HG02840 (cell line): Measurements from ENCODE around the gene GDE1.

Experiments
- ATAC-seq: cut with Tn5 transposase; IDR thresholded peaks from one replicate; pipeline ENCODE4 v1.9.1; 2021; ENCODE audit warnings: mild to moderate bottlenecking, moderate library complexity, moderate number of reproducible peaks; ENCODE audit not compliant: unreplicated experiment, low FRiP score

The GDE1 gene

GRCh38 chr16:19497176-19497575, 24.7 kb downstream of the GDE1 start:
- no peak for ATAC-seq

GRCh38 chr16:19490619-19491018, 31.3 kb downstream of the GDE1 start:
- no peak for ATAC-seq

GRCh38 chr16:19488213-19488640, 33.7 kb downstream of the GDE1 start:
- ATAC-seq, result no peak

- ATAC-seq, result no peak
Measured at GRCh38 chr16:19486750-19487325, 35.1 kb downstream of the GDE1 start.

- no peak for ATAC-seq
Measured at GRCh38 chr16:19486051-19486450, 35.8 kb downstream of the GDE1 start.

- ATAC-seq, result no peak
Measured at GRCh38 chr16:19485611-19486010, 36.3 kb downstream of the GDE1 start.

GRCh38 chr16:19484096-19484495, 37.8 kb downstream of the GDE1 start:
- ATAC-seq, result no peak

- no peak for ATAC-seq
Measured at GRCh38 chr16:19482291-19482690, 39.6 kb downstream of the GDE1 start.

GRCh38 chr16:19481769-19482168, 40.1 kb downstream of the GDE1 start:
- no peak for ATAC-seq

GRCh38 chr16:19481296-19481695, 40.6 kb downstream of the GDE1 start:
- ATAC-seq, result no peak

- no peak for ATAC-seq
Measured at GRCh38 chr16:19479302-19479721, 42.6 kb downstream of the GDE1 start.

- ATAC-seq, result no peak
Measured at GRCh38 chr16:19478505-19478904, 43.4 kb downstream of the GDE1 start.

GRCh38 chr16:19474617-19475016, 47.3 kb downstream of the GDE1 start:
- no peak for ATAC-seq

GRCh38 chr16:19472482-19472881, 49.4 kb downstream of the GDE1 start:
- ATAC-seq, result no peak

GRCh38 chr16:19468300-19468699, 53.6 kb downstream of the GDE1 start:
- ATAC-seq, result no peak

GRCh38 chr16:19463468-19464315, 58.2 kb downstream of the GDE1 start:
- no peak for ATAC-seq

- no peak for ATAC-seq
Measured at GRCh38 chr16:19460397-19460796, 61.5 kb downstream of the GDE1 start.

GRCh38 chr16:19458722-19459379, 63.0 kb downstream of the GDE1 start:
- ATAC-seq, result no peak
